ENCODE results near the gene S1PR3. TPM values are rescaled to one million over a fixed set of nuclear protein-coding genes. Genes with fewer than 3 reads are reported as not detected.

Gene S1PR3
- total RNA-seq, 1 experiment from 2014 or later = 8.4 TPM

DNA sequence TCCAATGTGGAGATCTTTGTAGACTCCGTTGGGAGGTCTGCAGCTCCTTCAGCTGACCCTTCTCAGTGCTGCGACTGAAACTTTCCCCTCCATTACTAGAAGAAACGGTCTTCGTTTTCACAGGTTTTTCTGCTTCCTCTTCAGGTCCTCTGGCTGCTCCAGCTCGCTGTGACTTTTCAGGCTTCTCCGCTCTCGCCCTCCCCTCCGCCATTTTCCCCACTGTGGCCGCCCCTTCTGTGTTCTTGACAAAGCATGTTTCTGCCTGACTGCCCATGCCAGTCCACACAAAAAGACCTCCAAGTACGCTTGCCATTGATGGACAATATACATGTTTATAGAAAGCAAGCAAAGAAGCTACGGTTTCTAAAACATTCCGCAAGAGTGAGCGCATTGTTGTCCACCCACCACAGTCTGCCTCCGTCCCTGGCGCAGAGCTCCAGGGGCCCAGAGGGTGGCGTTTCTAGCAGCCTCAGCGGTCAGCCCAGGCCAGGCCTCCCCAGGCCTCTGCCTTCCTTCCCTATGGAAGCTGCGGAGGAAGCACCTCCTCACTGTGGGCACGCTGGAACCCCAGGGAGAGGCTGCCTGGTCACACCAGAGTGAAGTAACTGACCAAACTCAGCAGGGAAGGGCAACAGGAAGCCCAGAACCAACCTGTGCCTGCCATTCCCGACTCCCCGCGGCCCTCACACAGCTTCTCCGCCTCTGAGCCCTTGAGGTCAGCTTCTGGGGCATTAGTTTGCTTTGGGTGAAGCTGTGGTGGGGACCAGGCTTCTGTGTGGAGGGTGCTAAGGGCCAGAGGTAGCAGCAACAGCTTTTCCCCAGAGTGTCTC is 19.9 kb upstream of the S1PR3 start:
- H3K27me3 ChIP-seq (ENCODE audit: low read length) = no peaks in the 10 kb centered on the region
- no peak overlapping the region for H2AFZ ChIP-seq (ENCODE audit: low read length)
- ATAC-seq = no peak
- CTCF ChIA-PET = no interaction called here
- no peak overlapping the region for H3K9ac ChIP-seq (ENCODE audit: low read length)
- DNase-seq = no peak
- no peaks in the 10 kb centered on the region for H3K9me2 ChIP-seq (replicated peaks; ENCODE audit: low read length)
- H3K36me3 ChIP-seq (ENCODE audit: low read depth, low read length) = no peaks in the 10 kb centered on the region
- no peak overlapping the region for H3K4me2 ChIP-seq (ENCODE audit: low read length)
- peaks cover 6% of the 10 kb centered on the region; the same call in 1 of the 2 replicates for H3K4me1 ChIP-seq (ENCODE audit: insufficient read depth, low read length)
- H4K20me1 ChIP-seq (ENCODE audit: low read length) = no peaks in the 10 kb centered on the region
- BruUV-seq (replicated peaks) = no TSS peak
- intact Hi-C loops (cut with micrococcal nuclease) = no loop called here
- H3F3A ChIP-seq (ENCODE audit: low read length, unreplicated experiment) = no peaks in the 10 kb centered on the region
- H3K9me3 ChIP-seq (ENCODE audit: low read length) = no peaks in the 10 kb centered on the region
- no peak overlapping the region for H3K27ac ChIP-seq (ENCODE audit: low read length)
- H3K79me2 ChIP-seq (ENCODE audit: low read length) = no peaks in the 10 kb centered on the region
- no peak overlapping the region for H3K4me3 ChIP-seq (ENCODE audit: low read length)
- TF ChIP-seq EZH2 (IDR thresholded peaks at IDR 0.05; ENCODE audit: low read length, unreplicated experiment) (no peak), EZH2phosphoT487 (IDR thresholded peaks at IDR 0.05; ENCODE audit: borderline replicate concordance, low read length) (no peak)
- POLR2A ChIA-PET (ENCODE audit: unreplicated experiment) = no interaction called here

DNA sequence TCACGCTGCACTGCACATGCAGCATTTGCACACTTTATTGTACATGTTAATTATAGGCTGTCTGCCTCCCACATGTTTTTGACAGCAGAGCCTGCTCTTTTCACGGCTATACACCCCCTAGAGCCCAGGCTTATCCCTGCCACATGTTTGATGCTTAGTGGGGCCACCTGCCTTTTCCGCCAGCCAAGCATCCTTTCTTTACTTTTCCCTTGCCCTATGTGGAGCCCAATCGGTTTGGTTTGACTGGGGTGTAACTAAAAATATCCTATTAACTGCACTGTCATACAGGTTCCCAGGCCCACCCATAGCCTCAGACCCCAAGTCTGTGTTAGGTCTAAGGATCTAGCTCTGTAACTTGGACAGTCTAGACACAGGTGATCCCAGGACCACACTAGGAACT is 18.9 kb upstream of the S1PR3 start:
- H3K36me3 ChIP-seq (ENCODE audit: low read depth, low read length) = no peaks in the 10 kb centered on the region
- H2AFZ ChIP-seq (ENCODE audit: low read length) = no peak overlapping the region
- H3K27me3 ChIP-seq (ENCODE audit: low read length) = no peaks in the 10 kb centered on the region
- no peaks in the 10 kb centered on the region for H3F3A ChIP-seq (ENCODE audit: low read length, unreplicated experiment)
- CTCF ChIA-PET = no interaction called here
- no peaks in the 10 kb centered on the region for H3K79me2 ChIP-seq (ENCODE audit: low read length)
- no peak overlapping the region for H3K4me3 ChIP-seq (ENCODE audit: low read length)
- H3K4me2 ChIP-seq (ENCODE audit: low read length) = no peak overlapping the region
- H3K4me1 ChIP-seq (ENCODE audit: insufficient read depth, low read length) = no peaks in the 10 kb centered on the region
- H4K20me1 ChIP-seq (ENCODE audit: low read length) = no peaks in the 10 kb centered on the region
- H3K27ac ChIP-seq (ENCODE audit: low read length) = no peak overlapping the region
- POLR2A ChIA-PET (ENCODE audit: unreplicated experiment) = no interaction called here
- intact Hi-C loops (cut with micrococcal nuclease) = no loop called here
- H3K9ac ChIP-seq (ENCODE audit: low read length) = no peak overlapping the region
- DNase-seq (no peak), ATAC-seq (no peak)
- BruUV-seq (replicated peaks) = no TSS peak
- no peaks in the 10 kb centered on the region for H3K9me2 ChIP-seq (replicated peaks; ENCODE audit: low read length)
- no peaks in the 10 kb centered on the region for H3K9me3 ChIP-seq (ENCODE audit: low read length)
- TF ChIP-seq EZH2 (IDR thresholded peaks at IDR 0.05; ENCODE audit: low read length, unreplicated experiment) (no peak), EZH2phosphoT487 (IDR thresholded peaks at IDR 0.05; ENCODE audit: borderline replicate concordance, low read length) (no peak)
- TF ChIP-seq, protein P1, sequence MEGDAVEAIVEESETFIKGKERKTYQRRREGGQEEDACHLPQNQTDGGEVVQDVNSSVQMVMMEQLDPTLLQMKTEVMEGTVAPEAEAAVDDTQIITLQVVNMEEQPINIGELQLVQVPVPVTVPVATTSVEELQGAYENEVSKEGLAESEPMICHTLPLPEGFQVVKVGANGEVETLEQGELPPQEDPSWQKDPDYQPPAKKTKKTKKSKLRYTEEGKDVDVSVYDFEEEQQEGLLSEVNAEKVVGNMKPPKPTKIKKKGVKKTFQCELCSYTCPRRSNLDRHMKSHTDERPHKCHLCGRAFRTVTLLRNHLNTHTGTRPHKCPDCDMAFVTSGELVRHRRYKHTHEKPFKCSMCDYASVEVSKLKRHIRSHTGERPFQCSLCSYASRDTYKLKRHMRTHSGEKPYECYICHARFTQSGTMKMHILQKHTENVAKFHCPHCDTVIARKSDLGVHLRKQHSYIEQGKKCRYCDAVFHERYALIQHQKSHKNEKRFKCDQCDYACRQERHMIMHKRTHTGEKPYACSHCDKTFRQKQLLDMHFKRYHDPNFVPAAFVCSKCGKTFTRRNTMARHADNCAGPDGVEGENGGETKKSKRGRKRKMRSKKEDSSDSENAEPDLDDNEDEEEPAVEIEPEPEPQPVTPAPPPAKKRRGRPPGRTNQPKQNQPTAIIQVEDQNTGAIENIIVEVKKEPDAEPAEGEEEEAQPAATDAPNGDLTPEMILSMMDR (conservative IDR thresholded peaks at IDR 0.05; ENCODE audit: low read depth, low read length) = no peak

DNA sequence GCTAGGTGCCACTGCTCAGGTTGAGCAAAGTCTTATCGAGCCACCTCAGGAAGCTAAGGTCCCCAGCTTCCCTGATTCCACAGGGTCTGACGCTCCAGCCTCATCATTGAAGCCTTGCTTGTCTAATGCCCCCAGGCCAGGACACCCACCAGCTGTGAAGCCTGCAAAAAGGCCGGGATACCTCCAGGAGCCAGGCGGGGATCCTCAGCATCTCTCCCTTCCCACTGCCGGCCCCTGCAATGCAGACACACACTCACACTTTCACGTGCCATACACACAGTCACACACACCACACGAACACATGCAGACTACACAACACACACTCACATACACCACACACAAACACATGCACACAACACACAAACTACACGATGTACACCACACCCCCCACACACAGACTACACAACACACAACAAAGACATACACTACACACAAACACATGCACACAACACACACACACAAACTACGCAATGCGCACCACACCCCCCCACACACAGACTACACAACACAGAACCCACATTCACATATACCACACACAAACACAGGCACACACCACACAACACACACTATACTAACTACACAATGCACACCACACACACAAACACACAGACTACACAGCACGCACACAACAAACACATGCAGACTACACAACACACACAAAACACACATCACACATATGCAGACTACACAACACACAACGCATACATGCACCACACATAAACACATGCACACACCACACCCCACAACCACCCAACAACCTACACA is 17.8 kb upstream of the S1PR3 start:
- Histone ChIP-seq H3K27ac (ENCODE audit: low read length) (no peak overlapping the region), H3K4me1 (ENCODE audit: insufficient read depth, low read length) (no peaks in the 10 kb centered on the region), H3K9me3 (ENCODE audit: low read length) (no peaks in the 10 kb centered on the region), H3K9me2 (replicated peaks; ENCODE audit: low read length) (no peaks in the 10 kb centered on the region), H3K9ac (ENCODE audit: low read length) (no peak overlapping the region), H3F3A (ENCODE audit: low read length, unreplicated experiment) (no peaks in the 10 kb centered on the region), H2AFZ (ENCODE audit: low read length) (no peak overlapping the region), H3K36me3 (ENCODE audit: low read depth, low read length) (no peaks in the 10 kb centered on the region), H4K20me1 (ENCODE audit: low read length) (no peaks in the 10 kb centered on the region), H3K79me2 (ENCODE audit: low read length) (no peaks in the 10 kb centered on the region), H3K4me2 (ENCODE audit: low read length) (no peak overlapping the region), H3K27me3 (ENCODE audit: low read length) (no peaks in the 10 kb centered on the region), H3K4me3 (ENCODE audit: low read length) (no peak overlapping the region)
- BruUV-seq (replicated peaks) = no TSS peak
- intact Hi-C loops (cut with micrococcal nuclease) = no loop called here
- TF ChIP-seq, protein P1 (conservative IDR thresholded peaks at IDR 0.05; ENCODE audit: low read depth, low read length) = no peak
- no peak for TF ChIP-seq EZH2phosphoT487 (IDR thresholded peaks at IDR 0.05; ENCODE audit: borderline replicate concordance, low read length)
- no peak for TF ChIP-seq EZH2 (IDR thresholded peaks at IDR 0.05; ENCODE audit: low read length, unreplicated experiment)
- no peak for ATAC-seq
- no peak for DNase-seq
- POLR2A ChIA-PET (ENCODE audit: unreplicated experiment) = no interaction called here
- CTCF ChIA-PET = no interaction called here
